Testis (tissue), 3 donors: ENCODE data around the gene DNER. TPM values are rescaled to one million over a fixed set of nuclear protein-coding genes. Genes with fewer than 3 reads are reported as not detected.

Source experiments
- DNase-seq: peaks from one replicate; pipeline ENCODE4 v3.0.0-alpha.2; 2019
- H3K27ac ChIP-seq, 2 donors: fragments of 200-600 bp; sonication (generic); one replicate each; pipeline ENCODE4 v1.5.1; 2019
- H3K27me3 ChIP-seq: fragments of 200-600 bp; sonication (generic); one replicate; pipeline ENCODE4 v1.5.1; 2019
- H3K36me3 ChIP-seq: fragments of 200-600 bp; sonication (generic); one replicate; pipeline ENCODE4 v1.5.1; 2017; ENCODE audit warnings: low read depth; ENCODE audit errors: missing control alignments
- H3K4me1 ChIP-seq: fragments of 200-600 bp; sonication (generic); one replicate; pipeline ENCODE4 v1.5.1; 2019
- H3K4me3 ChIP-seq, 2 donors: fragments of 200-600 bp; sonication (generic); one replicate each; pipeline ENCODE4 v1.5.1; 2017 to 2019
- H3K9me3 ChIP-seq: fragments of 200-600 bp; sonication (generic); one replicate; pipeline ENCODE4 v1.5.1; 2017
- POLR2A ChIP-seq: fragments of 450-650 bp; IDR thresholded peaks from one replicate; pipeline ENCODE4 v1.6.1; 2017; ENCODE audit warnings: antibody characterized with exemption, mild to moderate bottlenecking, moderate library complexity
- WGBS, 2 donors: methylation state at CpG; one replicate each; pipeline ENCODE4 v1.1.5; 2018; 5-methylcytosine and 5-hydroxymethylcytosine counted together
- intact Hi-C: fragments of 100-400 bp; cut with DNase I; formaldehyde crosslinking; loops from one replicate; pipeline ENCODE4 v1.15.1; 2023; ENCODE audit warnings: low total_unique reads
- polyA plus RNA-seq: library from polyadenylated mRNA; stranded (reverse); fragments of 350-450 nt; fragmentation: Illumina TruSeq; extraction: RNeasy Lipid Tissue Mini Kit (QIAGEN cat#74804); gene quantifications from one replicate; pipeline ENCODE4 v1.2.3, GENCODE V29; 2014; ENCODE audit warnings: low read depth, low replicate concordance; ENCODE audit not compliant: insufficient read depth
- total RNA-seq, 2 donors: library from RNA; depleted of rRNA; stranded (reverse); fragments of >200 nt; gene quantifications; one replicate each; pipeline ENCODE4 v1.2.3, GENCODE V29; 2016
- TF ChIP-seq, protein P1 (sequence below), 3 experiments: fragments of 450-650 bp in 2 of 3; fragments of 200-600 bp in 1 of 3; sonication (generic) in 1 of 3; IDR thresholded peaks; one replicate each; pipeline ENCODE4 v1.5.1; 2016 to 2019; ENCODE audit warnings: antibody characterized with exemption in 3 of 3, mild to moderate bottlenecking in 2 of 3, moderate library complexity in 1 of 3

The DNER gene
- total and polyA plus RNA-seq, 3 donors from 2014 or later = 2.0 to 4.8 (median 2.9) TPM

GRCh38 chr2:229734410-229734809 is 20.1 kb upstream of the DNER start:
- Histone ChIP-seq H3K4me3 (no peak overlapping the region), H3K27ac (no peak overlapping the region), H3K9me3 (no peaks in the 10 kb centered on the region), H3K4me1 (no peaks in the 10 kb centered on the region), H3K36me3 (no peaks in the 10 kb centered on the region), H3K27me3 (no peaks in the 10 kb centered on the region)
- no peak for DNase-seq
- intact Hi-C loops = no loop called here
- WGBS, 2 donors = 57 to 60% methylated on average over 1 of the region's 1 CpG
- no peak for TF ChIP-seq POLR2A
- TF ChIP-seq, protein P1, sequence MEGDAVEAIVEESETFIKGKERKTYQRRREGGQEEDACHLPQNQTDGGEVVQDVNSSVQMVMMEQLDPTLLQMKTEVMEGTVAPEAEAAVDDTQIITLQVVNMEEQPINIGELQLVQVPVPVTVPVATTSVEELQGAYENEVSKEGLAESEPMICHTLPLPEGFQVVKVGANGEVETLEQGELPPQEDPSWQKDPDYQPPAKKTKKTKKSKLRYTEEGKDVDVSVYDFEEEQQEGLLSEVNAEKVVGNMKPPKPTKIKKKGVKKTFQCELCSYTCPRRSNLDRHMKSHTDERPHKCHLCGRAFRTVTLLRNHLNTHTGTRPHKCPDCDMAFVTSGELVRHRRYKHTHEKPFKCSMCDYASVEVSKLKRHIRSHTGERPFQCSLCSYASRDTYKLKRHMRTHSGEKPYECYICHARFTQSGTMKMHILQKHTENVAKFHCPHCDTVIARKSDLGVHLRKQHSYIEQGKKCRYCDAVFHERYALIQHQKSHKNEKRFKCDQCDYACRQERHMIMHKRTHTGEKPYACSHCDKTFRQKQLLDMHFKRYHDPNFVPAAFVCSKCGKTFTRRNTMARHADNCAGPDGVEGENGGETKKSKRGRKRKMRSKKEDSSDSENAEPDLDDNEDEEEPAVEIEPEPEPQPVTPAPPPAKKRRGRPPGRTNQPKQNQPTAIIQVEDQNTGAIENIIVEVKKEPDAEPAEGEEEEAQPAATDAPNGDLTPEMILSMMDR (IDR thresholded peaks at IDR 0.05) = no peak

DNA sequence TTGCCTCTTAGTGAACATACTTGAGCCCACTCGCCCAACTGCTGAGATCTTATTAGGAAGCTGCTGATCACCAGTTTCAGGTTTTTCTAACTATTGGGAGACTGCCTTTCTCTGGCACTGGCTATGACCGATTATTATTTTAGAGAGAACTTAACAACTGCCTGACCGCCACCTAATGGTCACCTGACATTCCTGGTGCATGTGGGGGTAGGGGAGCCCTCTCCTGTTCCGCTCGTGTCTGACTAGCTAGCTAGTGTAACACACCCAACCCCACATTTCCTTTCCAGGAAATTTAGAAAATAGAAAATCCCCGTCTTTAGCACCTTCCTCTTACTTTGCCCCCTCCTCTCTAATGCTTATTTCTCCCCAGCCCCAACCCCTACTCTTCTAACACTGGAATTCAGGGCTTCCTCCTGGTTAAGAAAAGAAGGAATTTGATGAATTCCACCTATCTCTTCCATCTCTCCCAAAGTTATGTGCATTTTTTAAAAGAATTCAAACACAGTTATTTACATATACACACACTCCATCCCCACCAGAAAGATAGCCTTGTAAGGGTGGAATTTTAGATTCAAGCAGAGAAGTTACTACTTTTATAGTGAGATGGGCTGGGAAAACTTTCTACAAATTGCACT is 19.4 kb upstream of the DNER start:
- no peak overlapping the region for H3K27ac ChIP-seq
- WGBS, 2 donors = 76 to 81% methylated on average over 6 of the region's 6 CpGs
- no peak overlapping the region for H3K4me3 ChIP-seq
- no peaks in the 10 kb centered on the region for H3K36me3 ChIP-seq
- H3K27me3 ChIP-seq = no peaks in the 10 kb centered on the region
- H3K4me1 ChIP-seq = no peaks in the 10 kb centered on the region
- intact Hi-C loops = no loop called here
- TF ChIP-seq POLR2A = no peak
- TF ChIP-seq, protein P1 (IDR thresholded peaks at IDR 0.05) = no peak
- H3K9me3 ChIP-seq = no peaks in the 10 kb centered on the region
- no peak for DNase-seq

GRCh38 chr2:229732897-229733296 is 18.5 kb upstream of the DNER start:
- intact Hi-C loops = no loop called here
- no peak for DNase-seq
- Histone ChIP-seq H3K4me3 (no peak overlapping the region), H3K9me3 (no peaks in the 10 kb centered on the region), H3K4me1 (no peaks in the 10 kb centered on the region), H3K27ac (no peak overlapping the region), H3K36me3 (no peaks in the 10 kb centered on the region), H3K27me3 (no peaks in the 10 kb centered on the region)
- 87 to 88% methylated on average over 6 of the region's 6 CpGs for WGBS, 2 donors
- TF ChIP-seq, protein P1 (IDR thresholded peaks at IDR 0.05) = no peak
- no peak for TF ChIP-seq POLR2A

GRCh38 chr2:229731916-229732315 is 17.6 kb upstream of the DNER start:
- Histone ChIP-seq H3K27me3 (no peaks in the 10 kb centered on the region), H3K27ac (no peak overlapping the region), H3K9me3 (no peaks in the 10 kb centered on the region), H3K4me3 (no peak overlapping the region), H3K4me1 (no peaks in the 10 kb centered on the region), H3K36me3 (no peaks in the 10 kb centered on the region)
- intact Hi-C loops = no loop called here
- no peak for TF ChIP-seq POLR2A
- TF ChIP-seq, protein P1 (IDR thresholded peaks at IDR 0.05) = no peak
- no peak for DNase-seq
- 59 to 60% methylated on average over 4 of the region's 4 CpGs for WGBS, 2 donors

GRCh38 chr2:229731363-229731762 is 17.0 kb upstream of the DNER start:
- Histone ChIP-seq H3K9me3 (no peaks in the 10 kb centered on the region), H3K27me3 (no peaks in the 10 kb centered on the region), H3K36me3 (no peaks in the 10 kb centered on the region), H3K4me3 (no peak overlapping the region), H3K4me1 (no peaks in the 10 kb centered on the region), H3K27ac (no peak overlapping the region)
- intact Hi-C loops = no loop called here
- TF ChIP-seq, protein P1 (IDR thresholded peaks at IDR 0.05) = no peak
- TF ChIP-seq POLR2A = no peak
- DNase-seq = no peak
- 82 to 87% methylated on average over 5 of the region's 5 CpGs for WGBS, 2 donors
